WI38 (cell line): ENCODE data around the gene MMP24.

Source experiments
- H3K4me3 ChIP-seq: 2 replicates; pipeline ENCODE4 v1.5.1; 2011; ENCODE audit warnings: low read depth, mild to moderate bottlenecking, control low read depth, low read length
- CTCF ChIP-seq: IDR thresholded peaks from 2 replicates; pipeline ENCODE4 v1.5.1; 2012; ENCODE audit warnings: low read depth, mild to moderate bottlenecking, control low read depth, low read length

MMP24 gene

GRCh38 chr20:35298264-35298663, 71.8 kb downstream of the MMP24 start:
- TF ChIP-seq CTCF: no peak
- H3K4me3 ChIP-seq: no peak overlapping the region

- TF ChIP-seq CTCF: no peak
- H3K4me3 ChIP-seq: no peak overlapping the region
Observed at GRCh38 chr20:35299780-35300179, 73.3 kb downstream of the MMP24 start.

- H3K4me3 ChIP-seq: no peak overlapping the region
- TF ChIP-seq CTCF: no peak
Observed at GRCh38 chr20:35300469-35301262, 74.2 kb downstream of the MMP24 start.

GRCh38 chr20:35301426-35301825, 74.9 kb downstream of the MMP24 start:
- no peak for TF ChIP-seq CTCF
- H3K4me3 ChIP-seq: no peak overlapping the region

- TF ChIP-seq CTCF: no peak
- no peak overlapping the region for H3K4me3 ChIP-seq
Observed at GRCh38 chr20:35302421-35303335, 76.2 kb downstream of the MMP24 start.

GRCh38 chr20:35303382-35303734, 76.9 kb downstream of the MMP24 start:
- no peak for TF ChIP-seq CTCF
- H3K4me3 ChIP-seq: no peak overlapping the region
